Measurements from ENCODE around the gene DNAJC10. TPM values are rescaled to one million over a fixed set of nuclear protein-coding genes. Genes with fewer than 3 reads are reported as not detected.

The DNAJC10 gene
- total and polyA plus RNA-seq, 10 of the 15 experiments (the other 5 are each of a cell fraction or from before 2014, with no cell fraction given), result 9.1 to 67.9 (median 38.2) TPM

DNA sequence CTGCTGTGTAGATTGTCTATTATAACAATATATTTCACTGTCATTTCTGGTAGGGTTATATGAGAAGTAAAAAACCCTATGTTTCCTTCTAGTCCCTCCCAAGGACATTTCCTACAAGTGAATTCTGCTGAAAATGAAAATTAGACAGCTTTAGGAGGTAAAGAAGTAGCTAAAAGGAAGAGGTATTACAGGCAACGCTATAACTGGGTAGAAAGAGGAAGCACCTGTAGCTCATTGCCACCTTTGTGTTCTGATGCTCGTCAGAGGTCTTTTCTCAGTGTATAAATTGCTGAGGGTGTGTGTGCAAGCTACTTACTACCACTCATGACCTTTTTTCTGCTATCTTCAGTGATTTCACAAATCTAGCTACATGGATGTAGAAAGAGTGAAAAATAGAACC is 1.4 kb downstream of the DNAJC10 start:
- H3K4me2 ChIP-seq (ENCODE audit: control insufficient read depth, insufficient read depth), result peak overlapping the region; percentile 60
- WGBS (ENCODE audit: insufficient coverage, insufficient replicate concordance, low lambda C conversion rate, missing lambda C conversion rate), result 0% methylated on average over 2 of the region's 2 CpGs
- H3K4me3 ChIP-seq, result peak overlapping the region; percentile 93
- peak overlapping the region; percentile 22 for H3K27ac ChIP-seq (ENCODE audit: control insufficient read depth, insufficient read depth)
- FAIRE-seq, result no peak
- peaks cover 5% of the 10 kb centered on the region; the same call in 1 of the 2 replicates for H3K4me1 ChIP-seq (ENCODE audit: control insufficient read depth, insufficient read depth, low read length)
- ChIA-PET SMC1A (ENCODE audit: uncharacterized antibody, unreplicated experiment) (interaction anchor here (0.5 to 6.2 kb wide), 7 partner anchors 8 to 396 kb away, joined by 3 to 37 read pairs (median 4); no protein-coding TSS in a partner anchor), CTCF (interaction anchor here (1.0 to 2.2 kb wide), 4 partner anchors 9 to 51 kb away, joined by 3 to 10 read pairs (median 4); no protein-coding TSS in a partner anchor), RAD21 (ENCODE audit: unreplicated experiment) (interaction anchor here (0.9 kb wide), 1 partner anchor 50 kb away, joined by 4 read pairs; no protein-coding TSS in a partner anchor), POLR2A (interaction anchor here (0.6 to 1.7 kb wide), 4 partner anchors 8 to 74 kb away, joined by 3 to 5 read pairs (median 3); no protein-coding TSS in a partner anchor)
- no peaks in the 10 kb centered on the region for H4K20me1 ChIP-seq (ENCODE audit: control insufficient read depth, insufficient read depth)
- H3K9ac ChIP-seq (ENCODE audit: control insufficient read depth, insufficient read depth, low read length), result no peak overlapping the region
- DNase-seq (ENCODE audit: low read depth, low spot score), result no peak
- H3K27me3 ChIP-seq (replicated peaks in 1 of 2; ENCODE audit: control insufficient read depth in 2 of 2, insufficient read depth in 2 of 2, low read length in 1 of 2), result no peaks in the 10 kb centered on the region
- H3K79me2 ChIP-seq (ENCODE audit: control insufficient read depth, insufficient read depth, low read length), result peaks cover 13% of the 10 kb centered on the region
- BruUV-seq (replicated peaks), result no TSS peak
- in situ Hi-C loops (cut with MboI) (no loop called here), intact Hi-C loops (cut with micrococcal nuclease; ENCODE audit: unreplicated experiment) (no loop called here)
- H3K9me3 ChIP-seq (replicated peaks; ENCODE audit: control insufficient read depth, insufficient read depth, low read length), result no peaks in the 10 kb centered on the region
- ATAC-seq, result peak; percentile 56
- peak overlapping the region; percentile 25 for H2AFZ ChIP-seq (ENCODE audit: control insufficient read depth, low read depth, low read length)
- H3K36me3 ChIP-seq (ENCODE audit: control insufficient read depth in 2 of 2, insufficient read depth in 2 of 2, low read length in 1 of 2), result no peaks in the 10 kb centered on the region; a peak in 1 of 4 replicates
- peak; percentile 50; the same call in 1 of the 2 replicates for TF ChIP-seq SPI1 (IDR thresholded peaks at IDR 0.05; ENCODE audit: borderline replicate concordance, insufficient read depth, low read depth, low read length)
- TF ChIP-seq HCFC1 (IDR thresholded peaks at IDR 0.05; ENCODE audit: low read length), result no peak

GRCh38 chr2:182717816-182718215 is 1.8 kb downstream of the DNAJC10 start:
- no peaks in the 10 kb centered on the region for H3K27me3 ChIP-seq (replicated peaks in 1 of 2; ENCODE audit: control insufficient read depth in 2 of 2, insufficient read depth in 2 of 2, low read length in 1 of 2)
- ChIA-PET RAD21 (ENCODE audit: unreplicated experiment) (interaction anchor here (0.9 kb wide), 1 partner anchor 51 kb away, joined by 4 read pairs; no protein-coding TSS in a partner anchor), POLR2A (interaction anchor here (0.6 to 1.7 kb wide), 4 partner anchors 8 to 74 kb away, joined by 3 to 5 read pairs (median 3); no protein-coding TSS in a partner anchor), CTCF (interaction anchor here (1.0 to 2.2 kb wide), 4 partner anchors 9 to 51 kb away, joined by 3 to 10 read pairs (median 4); no protein-coding TSS in a partner anchor), SMC1A (ENCODE audit: uncharacterized antibody, unreplicated experiment) (interaction anchor here (1.1 to 6.2 kb wide), 5 partner anchors 13 to 51 kb away, joined by 4 to 37 read pairs (median 7); no protein-coding TSS in a partner anchor)
- H3K4me3 ChIP-seq, result peak overlapping the region; percentile 93
- peak overlapping the region; percentile 60 for H3K4me2 ChIP-seq (ENCODE audit: control insufficient read depth, insufficient read depth)
- H2AFZ ChIP-seq (ENCODE audit: control insufficient read depth, low read depth, low read length), result peak overlapping the region; percentile 59
- H3K9me3 ChIP-seq (replicated peaks; ENCODE audit: control insufficient read depth, insufficient read depth, low read length), result no peaks in the 10 kb centered on the region
- H3K79me2 ChIP-seq (ENCODE audit: control insufficient read depth, insufficient read depth, low read length), result peaks cover 13% of the 10 kb centered on the region
- no TSS peak for BruUV-seq (replicated peaks)
- H3K36me3 ChIP-seq (ENCODE audit: control insufficient read depth in 2 of 2, insufficient read depth in 2 of 2, low read length in 1 of 2), result no peaks in the 10 kb centered on the region; a peak in 1 of 4 replicates
- H4K20me1 ChIP-seq (ENCODE audit: control insufficient read depth, insufficient read depth), result no peaks in the 10 kb centered on the region
- H3K4me1 ChIP-seq (ENCODE audit: control insufficient read depth, insufficient read depth, low read length), result peaks cover 5% of the 10 kb centered on the region; the same call in 1 of the 2 replicates
- H3K9ac ChIP-seq (ENCODE audit: control insufficient read depth, insufficient read depth, low read length), result no peak overlapping the region
- no peak for DNase-seq (ENCODE audit: low read depth, low spot score)
- peak overlapping the region; percentile 22; the same call in 1 of the 2 replicates for H3K27ac ChIP-seq (ENCODE audit: control insufficient read depth, insufficient read depth)
- intact Hi-C loops (cut with micrococcal nuclease; ENCODE audit: unreplicated experiment) (no loop called here), in situ Hi-C loops (cut with MboI) (no loop called here)
- no peak for FAIRE-seq
- TF ChIP-seq ZSCAN29 (IDR thresholded peaks at IDR 0.05) (no peak), POU2F2 (IDR thresholded peaks at IDR 0.05; ENCODE audit: borderline replicate concordance, low read depth, low read length) (0 out of 3 replicates have a peak, but pooled peaks have one; percentile 42)
- ATAC-seq, result no peak

All from GM12878 (cell line).